ENCODE results near the gene PPIL4. TPM values are rescaled to one million over a fixed set of nuclear protein-coding genes. Genes with fewer than 3 reads are reported as not detected.

Gene PPIL4
- total and polyA plus RNA-seq, 2 experiments from 2014 or later = 35.1 to 47.3 TPM

GRCh38 chr6:149484733-149485700 lies 60.8 kb downstream of the PPIL4 start, which contains the start of gene ZC3H12D:
ZC3H12D (minus strand) TSS chr6:149485014; CDS start chr6:149474543, 10,471 bp downstream.
- no peak within 1 kb of the TSS for H3K4me2 ChIP-seq
- no peaks in the 10 kb centered on the region for H3K9me3 Mint-ChIP-seq
- H3K27me3 ChIP-seq (ENCODE audit: insufficient read depth) = no peaks in the 10 kb centered on the region
- H2AFZ ChIP-seq = peak within 1 kb of the TSS; percentile 72
- TF ChIP-seq ZNF114 (CRISPR knock-in tag; IDR thresholded peaks at IDR 0.05) (no peak), EZH2phosphoT487 (IDR thresholded peaks at IDR 0.05; ENCODE audit: unreplicated experiment) (no peak), EZH2 (IDR thresholded peaks at IDR 0.05; ENCODE audit: low read depth, unreplicated experiment) (no peak)
- H3K4me3 ChIP-seq = no peak within 1 kb of the TSS
- no peaks in the 10 kb centered on the region for H3K36me3 ChIP-seq (ENCODE audit: insufficient read depth)
- no peaks in the 10 kb centered on the region for H3K4me1 ChIP-seq (ENCODE audit: insufficient read depth)
- H3K9me2 ChIP-seq (ENCODE audit: insufficient read depth) = no peaks in the 10 kb centered on the region
- H3K27ac Mint-ChIP-seq = no peak within 1 kb of the TSS
- ATAC-seq (peak; percentile 49), DNase-seq (ENCODE audit: low spot score) (no peak)
- peaks cover 6% of the 10 kb centered on the region for H3K27me3 Mint-ChIP-seq (ENCODE audit: insufficient read depth, low read depth, poor library complexity)
- H4K20me1 ChIP-seq (replicated peaks; ENCODE audit: insufficient read depth) = no peaks in the 10 kb centered on the region
- no peaks in the 10 kb centered on the region for H3F3A ChIP-seq (replicated peaks; ENCODE audit: low read depth)
- peaks cover 11% of the 10 kb centered on the region for H3K4me1 Mint-ChIP-seq
- no peak within 1 kb of the TSS for H3K27ac ChIP-seq (ENCODE audit: low read depth)
- no peak within 1 kb of the TSS for H3K4me3 Mint-ChIP-seq
- H3K79me2 ChIP-seq (replicated peaks; ENCODE audit: insufficient read depth) = no peaks in the 10 kb centered on the region
- H3K36me3 Mint-ChIP-seq (ENCODE audit: low read depth) = no peaks in the 10 kb centered on the region

- H3K4me1 Mint-ChIP-seq = peaks cover 11% of the 10 kb centered on the region
- Histone ChIP-seq H3K36me3 (ENCODE audit: insufficient read depth) (no peaks in the 10 kb centered on the region), H3K9me2 (ENCODE audit: insufficient read depth) (no peaks in the 10 kb centered on the region), H3K4me3 (no peak overlapping the region), H3K27ac (ENCODE audit: low read depth) (no peak overlapping the region), H3K4me2 (no peak overlapping the region), H3F3A (replicated peaks; ENCODE audit: low read depth) (no peaks in the 10 kb centered on the region), H3K27me3 (ENCODE audit: insufficient read depth) (no peaks in the 10 kb centered on the region), H2AFZ (no peak overlapping the region), H3K79me2 (replicated peaks; ENCODE audit: insufficient read depth) (no peaks in the 10 kb centered on the region), H4K20me1 (replicated peaks; ENCODE audit: insufficient read depth) (no peaks in the 10 kb centered on the region), H3K4me1 (ENCODE audit: insufficient read depth) (no peaks in the 10 kb centered on the region)
- H3K27me3 Mint-ChIP-seq (ENCODE audit: insufficient read depth, low read depth, poor library complexity) = peaks cover 6% of the 10 kb centered on the region
- no peak overlapping the region for H3K27ac Mint-ChIP-seq
- no peak for DNase-seq (ENCODE audit: low spot score)
- no peak for ATAC-seq
- H3K36me3 Mint-ChIP-seq (ENCODE audit: low read depth) = no peaks in the 10 kb centered on the region
- H3K4me3 Mint-ChIP-seq = no peak overlapping the region
- no peaks in the 10 kb centered on the region for H3K9me3 Mint-ChIP-seq
- no peak for TF ChIP-seq ETS1 (IDR thresholded peaks at IDR 0.05)
- no peak for TF ChIP-seq ZNF331 (CRISPR knock-in tag; IDR thresholded peaks at IDR 0.05; ENCODE audit: low read depth)
- TF ChIP-seq EZH2 (IDR thresholded peaks at IDR 0.05; ENCODE audit: low read depth, unreplicated experiment) = no peak
- no peak for TF ChIP-seq STAT1 (IDR thresholded peaks at IDR 0.05; ENCODE audit: unreplicated experiment)
- no peak for TF ChIP-seq POLR2AphosphoS5 (IDR thresholded peaks at IDR 0.05; ENCODE audit: low read depth)
- TF ChIP-seq REST (IDR thresholded peaks at IDR 0.05; ENCODE audit: unreplicated experiment) = no peak
- no peak for TF ChIP-seq NANOG (IDR thresholded peaks at IDR 0.05; ENCODE audit: borderline replicate concordance)
- no peak for TF ChIP-seq CREB1 (CRISPR knock-in tag; IDR thresholded peaks at IDR 0.05; ENCODE audit: low read depth)
- no peak for TF ChIP-seq EZH2phosphoT487 (IDR thresholded peaks at IDR 0.05; ENCODE audit: unreplicated experiment)
These were observed 61.8 kb downstream of the PPIL4 start for GRCh38 chr6:149483849-149484655.

All from GM23338 (cell line).